ENCODE results near the gene PTPRN2. TPM values are rescaled to one million over a fixed set of nuclear protein-coding genes. Genes with fewer than 3 reads are reported as not detected.

PTPRN2 gene
- total and polyA plus RNA-seq, 7 donors, result 0.47 to 0.82 (median 0.51) TPM

GRCh38 chr7:157577061-157577460, 1010.6 kb downstream of the PTPRN2 start:
- intact Hi-C loops (cut with DNase I), result no loop called here

GRCh38 chr7:157576415-157576814, 1011.2 kb downstream of the PTPRN2 start:
- Histone ChIP-seq H3K27me3 (ENCODE audit: insufficient read depth in 3 of 3, low read length in 2 of 3) (peaks cover 0 to 4% (median 3%) of the 10 kb centered on the region in 3 donors), H3K27ac (no peak overlapping the region), H3K4me1 (no peaks in the 10 kb centered on the region), H3K9me3 (no peaks in the 10 kb centered on the region), H3K4me3 (no peak overlapping the region), H3K36me3 (ENCODE audit: insufficient read depth in 1 of 2, low read depth in 1 of 2) (no peaks in the 10 kb centered on the region)
- no peak for TF ChIP-seq CTCF (IDR thresholded peaks at IDR 0.05)
- DNase-seq (no peak), ATAC-seq (no peak)
- intact Hi-C loops (cut with DNase I), result no loop called here
- WGBS, 3 donors, result 46 to 53% (median 49%) methylated on average over 36 of the region's 36 CpGs

More at GRCh38 chr7:157577061-157577460, 1010.6 kb downstream of the PTPRN2 start:
- ATAC-seq (no peak), DNase-seq (no peak)
- H3K27ac ChIP-seq, result no peak overlapping the region
- no peak for TF ChIP-seq CTCF (IDR thresholded peaks at IDR 0.05)
- H3K27me3 ChIP-seq (ENCODE audit: insufficient read depth in 3 of 3, low read length in 2 of 3), result peaks cover 0 to 11% (median 3%) of the 10 kb centered on the region in 3 donors
- WGBS, 3 donors, result 74 to 82% (median 80%) methylated on average over 14 of the region's 14 CpGs
- H3K4me3 ChIP-seq, result no peak overlapping the region
- H3K9me3 ChIP-seq, result no peaks in the 10 kb centered on the region
- H3K4me1 ChIP-seq, result no peaks in the 10 kb centered on the region
- no peaks in the 10 kb centered on the region for H3K36me3 ChIP-seq (ENCODE audit: insufficient read depth in 1 of 2, low read depth in 1 of 2)

- ATAC-seq (no peak), DNase-seq (no peak)
- no peaks in the 10 kb centered on the region for H3K9me3 ChIP-seq
- H3K4me1 ChIP-seq, result no peaks in the 10 kb centered on the region
- H3K27me3 ChIP-seq (ENCODE audit: insufficient read depth in 3 of 3, low read length in 2 of 3), result peaks cover 0 to 4% (median 0%) of the 10 kb centered on the region in 3 donors
- H3K36me3 ChIP-seq (ENCODE audit: insufficient read depth in 1 of 2, low read depth in 1 of 2), result no peaks in the 10 kb centered on the region
- 79 to 82% (median 82%) methylated on average over 5 of the region's 5 CpGs for WGBS, 3 donors
- no peak overlapping the region for H3K27ac ChIP-seq
- H3K4me3 ChIP-seq, result no peak overlapping the region
- no peak for TF ChIP-seq CTCF (IDR thresholded peaks at IDR 0.05)
- intact Hi-C loops (cut with DNase I), result no loop called here
Measured at GRCh38 chr7:157575777-157576176, 1011.8 kb downstream of the PTPRN2 start.

- H3K9me3 ChIP-seq, result no peaks in the 10 kb centered on the region
- intact Hi-C loops (cut with DNase I), result no loop called here
- peaks cover 0 to 7% (median under 1%) of the 10 kb centered on the region in 3 donors for H3K27me3 ChIP-seq (ENCODE audit: insufficient read depth in 3 of 3, low read length in 2 of 3)
- 79 to 82% (median 80%) methylated on average over 15 of the region's 15 CpGs for WGBS, 3 donors
- DNase-seq, result no peak
- no peak for ATAC-seq
- H3K4me1 ChIP-seq, result no peaks in the 10 kb centered on the region
- no peaks in the 10 kb centered on the region for H3K36me3 ChIP-seq (ENCODE audit: insufficient read depth in 1 of 2, low read depth in 1 of 2)
- TF ChIP-seq CTCF (IDR thresholded peaks at IDR 0.05), result no peak
- no peak overlapping the region for H3K27ac ChIP-seq
- H3K4me3 ChIP-seq, result no peak overlapping the region
Measured at GRCh38 chr7:157574914-157575586, 1012.6 kb downstream of the PTPRN2 start.

All from psoas muscle (tissue), 8 donors.